Measurements from ENCODE around the gene CPT1A.
"Not testable (repeated sequence)": the region's sequence is repeated elsewhere in the genome, so short reads cannot be mapped to it uniquely, and the experiment has no call there.

Gene CPT1A

GRCh38 chr11:68863553-68864265 lies 22.0 kb upstream of the CPT1A start:
- H3K27me3 Mint-ChIP-seq, result peaks cover 4 to 7% of the 10 kb centered on the region in 2 donors

GRCh38 chr11:68862421-68862820 lies 20.7 kb upstream of the CPT1A start:
- no peak for ATAC-seq (replicated peaks)
- no peak overlapping the region for H3K4me3 Mint-ChIP-seq
- no peak overlapping the region for H3K27ac Mint-ChIP-seq
- DNase-seq, result no peak
- H3K4me1 Mint-ChIP-seq, result no peaks in the 10 kb centered on the region
- peaks cover 7 to 9% of the 10 kb centered on the region in 2 donors for H3K36me3 Mint-ChIP-seq
- H3K27me3 Mint-ChIP-seq, result no peaks in the 10 kb centered on the region
- peaks cover 0 to 2% of the 10 kb centered on the region in 2 donors for H3K9me3 Mint-ChIP-seq

More at GRCh38 chr11:68863553-68864265, 22.0 kb upstream of the CPT1A start:
- H3K4me3 Mint-ChIP-seq, result no peak overlapping the region
- H3K9me3 Mint-ChIP-seq, result peaks cover 0 to 2% of the 10 kb centered on the region in 2 donors
- no peak for DNase-seq
- H3K4me1 Mint-ChIP-seq, result peaks cover 0 to 2% of the 10 kb centered on the region in 2 donors
- H3K27ac Mint-ChIP-seq, result no peak overlapping the region
- H3K36me3 Mint-ChIP-seq, result peaks cover 7 to 9% of the 10 kb centered on the region in 2 donors
- ATAC-seq (replicated peaks), result no peak

GRCh38 chr11:68859123-68859522 lies 17.4 kb upstream of the CPT1A start:
- H3K4me3 Mint-ChIP-seq, result no peak overlapping the region
- H3K27ac Mint-ChIP-seq, result no peak overlapping the region
- peaks cover 3 to 9% of the 10 kb centered on the region in 2 donors for H3K27me3 Mint-ChIP-seq
- H3K36me3 Mint-ChIP-seq, result peaks cover 7 to 8% of the 10 kb centered on the region in 2 donors
- ATAC-seq (replicated peaks), result no peak
- peaks cover 0 to 2% of the 10 kb centered on the region in 2 donors for H3K9me3 Mint-ChIP-seq
- DNase-seq, result no peak
- peaks cover 0 to 5% of the 10 kb centered on the region in 2 donors for H3K4me1 Mint-ChIP-seq

- H3K4me3 Mint-ChIP-seq, result no peak overlapping the region
- ATAC-seq (replicated peaks) (no peak), DNase-seq (no peak)
- no peaks in the 10 kb centered on the region for H3K9me3 Mint-ChIP-seq
- peaks cover 0 to 5% of the 10 kb centered on the region in 2 donors for H3K4me1 Mint-ChIP-seq
- peaks cover 19 to 22% of the 10 kb centered on the region in 2 donors for H3K27me3 Mint-ChIP-seq
- no peaks in the 10 kb centered on the region for H3K36me3 Mint-ChIP-seq
- H3K27ac Mint-ChIP-seq, result no peak overlapping the region
Observed at GRCh38 chr11:68857037-68857586, 15.4 kb upstream of the CPT1A start.

GRCh38 chr11:68856425-68857030 lies 14.8 kb upstream of the CPT1A start:
- H3K4me1 Mint-ChIP-seq; ATAC-seq (replicated peaks); H3K4me3 Mint-ChIP-seq; H3K36me3 Mint-ChIP-seq; H3K9me3 Mint-ChIP-seq; DNase-seq; H3K27ac Mint-ChIP-seq: not testable (repeated sequence)
- H3K27me3 Mint-ChIP-seq, result peaks cover 19 to 22% of the 10 kb centered on the region in 2 donors

GRCh38 chr11:68855205-68855981 lies 13.7 kb upstream of the CPT1A start:
- Mint-ChIP-seq H3K27ac (peak overlapping the region; percentile 56), H3K4me1 (peaks cover 0 to 5% of the 10 kb centered on the region in 2 donors), H3K4me3 (peak overlapping the region; percentile 76 to 83), H3K9me3 (no peaks in the 10 kb centered on the region), H3K27me3 (peaks cover 19 to 22% of the 10 kb centered on the region in 2 donors), H3K36me3 (no peaks in the 10 kb centered on the region)
- peak; percentile 16 for DNase-seq
- ATAC-seq (replicated peaks), result peak; percentile 82 to 85

GRCh38 chr11:68854273-68854958 lies 12.7 kb upstream of the CPT1A start:
- DNase-seq, result no peak
- Mint-ChIP-seq H3K4me1 (peaks cover 0 to 5% of the 10 kb centered on the region in 2 donors), H3K9me3 (no peaks in the 10 kb centered on the region), H3K27ac (no peak overlapping the region), H3K4me3 (peak overlapping the region in 1 of 2 donors; percentile 21), H3K36me3 (no peaks in the 10 kb centered on the region), H3K27me3 (peaks cover 19 to 22% of the 10 kb centered on the region in 2 donors)
- no peak for ATAC-seq (replicated peaks)

- no peak overlapping the region for H3K27ac Mint-ChIP-seq
- no peaks in the 10 kb centered on the region for H3K9me3 Mint-ChIP-seq
- DNase-seq (no peak), ATAC-seq (replicated peaks) (no peak)
- H3K4me1 Mint-ChIP-seq, result peaks cover 0 to 5% of the 10 kb centered on the region in 2 donors
- no peaks in the 10 kb centered on the region for H3K36me3 Mint-ChIP-seq
- peaks cover 19 to 22% of the 10 kb centered on the region in 2 donors for H3K27me3 Mint-ChIP-seq
- no peak overlapping the region for H3K4me3 Mint-ChIP-seq
Observed at GRCh38 chr11:68852628-68853027, 10.9 kb upstream of the CPT1A start.

GRCh38 chr11:68848429-68848828 lies 6.7 kb upstream of the CPT1A start:
- Mint-ChIP-seq H3K27ac (no peak overlapping the region), H3K27me3 (peaks cover 6 to 9% of the 10 kb centered on the region in 2 donors), H3K4me3 (no peak overlapping the region), H3K9me3 (no peaks in the 10 kb centered on the region), H3K36me3 (no peaks in the 10 kb centered on the region), H3K4me1 (peaks cover 7 to 10% of the 10 kb centered on the region in 2 donors)
- ATAC-seq (replicated peaks) (no peak), DNase-seq (no peak)

GRCh38 chr11:68847395-68847794 lies 5.7 kb upstream of the CPT1A start:
- no peak overlapping the region for H3K4me3 Mint-ChIP-seq
- H3K27ac Mint-ChIP-seq, result no peak overlapping the region
- no peaks in the 10 kb centered on the region for H3K9me3 Mint-ChIP-seq
- peaks cover 11 to 19% of the 10 kb centered on the region in 2 donors for H3K4me1 Mint-ChIP-seq
- DNase-seq (no peak), ATAC-seq (replicated peaks) (no peak)
- no peaks in the 10 kb centered on the region for H3K27me3 Mint-ChIP-seq
- H3K36me3 Mint-ChIP-seq, result no peaks in the 10 kb centered on the region

- Mint-ChIP-seq H3K4me3 (no peak overlapping the region), H3K36me3 (no peaks in the 10 kb centered on the region), H3K9me3 (no peaks in the 10 kb centered on the region), H3K27me3 (no peaks in the 10 kb centered on the region), H3K27ac (no peak overlapping the region), H3K4me1 (peaks cover 14 to 24% of the 10 kb centered on the region in 2 donors)
- ATAC-seq (replicated peaks) (no peak), DNase-seq (no peak)
Observed at GRCh38 chr11:68845351-68846002, 3.8 kb upstream of the CPT1A start.

- ATAC-seq (replicated peaks) (no peak), DNase-seq (no peak)
- Mint-ChIP-seq H3K9me3 (no peaks in the 10 kb centered on the region), H3K4me3 (peak overlapping the region; percentile 8 to 39), H3K4me1 (peaks cover 16 to 30% of the 10 kb centered on the region in 2 donors), H3K36me3 (no peaks in the 10 kb centered on the region), H3K27ac (no peak overlapping the region), H3K27me3 (no peaks in the 10 kb centered on the region)
Observed at GRCh38 chr11:68844801-68845200, 3.1 kb upstream of the CPT1A start.

- peak overlapping the region; percentile 94 to 97 for H3K4me3 Mint-ChIP-seq
Observed at GRCh38 chr11:68844376-68844775, 2.7 kb upstream of the CPT1A start.

More at GRCh38 chr11:68844376-68844775, 2.7 kb upstream of the CPT1A start:
- no peak overlapping the region for H3K27ac Mint-ChIP-seq
- peaks cover 19 to 34% of the 10 kb centered on the region in 2 donors for H3K4me1 Mint-ChIP-seq
- DNase-seq, result no peak
- H3K9me3 Mint-ChIP-seq, result no peaks in the 10 kb centered on the region
- ATAC-seq (replicated peaks), result no peak
- H3K27me3 Mint-ChIP-seq, result no peaks in the 10 kb centered on the region
- no peaks in the 10 kb centered on the region for H3K36me3 Mint-ChIP-seq
